ENCODE measurements around the gene PLEKHB2.
"Not testable (repeated sequence)": the region's sequence is repeated elsewhere in the genome, so short reads cannot be mapped to it uniquely, and the experiment has no call there.

Gene PLEKHB2

DNA sequence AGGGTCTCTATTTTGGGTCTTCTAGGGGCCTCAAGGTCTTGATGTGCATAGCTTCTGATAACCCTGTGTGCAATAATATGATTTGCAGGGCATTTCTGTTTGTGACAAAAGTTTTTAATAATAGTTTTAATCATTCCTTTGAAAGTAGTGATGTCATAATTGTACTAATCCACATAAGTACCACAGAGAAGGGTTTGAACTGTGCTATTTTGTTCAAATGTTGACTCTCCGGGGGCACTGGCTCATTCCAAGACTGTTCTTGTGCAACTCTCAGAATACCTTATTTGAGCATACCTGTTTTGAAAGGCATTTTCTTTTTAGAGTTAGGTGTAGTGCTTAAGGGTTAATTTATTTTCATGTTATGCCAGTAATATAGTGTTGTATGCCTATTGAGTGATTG is 41.6 kb downstream of the PLEKHB2 start:
- DNase-seq: no peak

DNA sequence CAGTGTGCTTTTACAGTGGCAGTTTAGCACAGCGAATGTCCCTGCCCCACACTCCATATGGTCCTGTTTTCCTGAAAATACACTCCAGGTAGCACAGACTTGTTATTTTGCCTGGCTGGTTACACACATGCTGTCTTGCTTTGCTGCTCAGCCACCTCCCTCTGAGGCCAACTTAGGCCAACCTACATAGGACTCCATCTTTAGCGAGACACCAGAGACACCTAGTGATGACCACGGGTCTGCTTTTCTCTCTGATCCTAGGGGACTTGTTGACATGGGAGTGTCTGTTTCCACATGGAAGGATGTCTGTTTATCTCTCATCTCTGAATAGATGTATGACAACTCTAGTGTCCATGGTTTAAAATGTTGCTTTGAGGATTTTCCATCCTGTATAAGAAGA is 43.3 kb downstream of the PLEKHB2 start:
- DNase-seq: no peak

DNA sequence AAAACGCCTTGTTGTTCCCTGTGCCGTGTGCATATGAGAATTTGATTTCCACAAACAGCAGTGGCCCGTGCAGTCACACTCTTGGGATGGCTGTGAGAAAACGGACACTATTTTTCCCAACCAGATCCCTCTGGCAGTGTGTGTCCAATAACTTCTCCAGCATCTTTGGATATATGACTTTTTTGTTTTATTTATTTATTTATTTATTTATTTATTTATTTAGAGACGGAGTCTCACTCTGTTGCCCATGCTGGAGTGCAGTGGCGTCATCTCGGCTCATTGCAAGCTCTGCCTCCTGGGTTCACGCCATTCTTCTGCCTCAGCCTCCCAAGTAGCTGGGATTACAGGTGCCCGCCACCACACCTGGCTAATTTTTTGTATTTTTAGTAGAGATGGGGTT is 45.0 kb downstream of the PLEKHB2 start:
- not testable (repeated sequence) for DNase-seq

DNA sequence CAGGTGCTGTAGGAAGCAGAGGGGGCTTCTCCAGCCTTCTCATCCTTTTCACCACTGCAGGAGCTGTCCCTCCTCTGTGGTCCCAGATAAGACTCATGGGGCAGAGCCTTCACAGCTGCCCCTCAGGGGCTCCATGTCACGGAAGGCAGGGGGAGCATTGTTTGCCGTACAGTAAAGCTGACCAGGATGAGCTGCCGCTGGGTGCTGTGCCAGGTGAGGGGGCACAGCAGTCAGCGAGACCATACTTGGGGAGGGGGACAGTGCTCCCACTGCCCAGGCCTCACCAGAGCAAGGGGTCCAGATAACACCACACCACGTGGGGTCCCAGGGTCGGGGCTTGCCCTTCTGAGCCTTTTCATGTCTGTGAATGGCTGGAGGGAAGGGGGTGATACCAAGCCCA is 46.3 kb downstream of the PLEKHB2 start:
- no peak for DNase-seq

DNA sequence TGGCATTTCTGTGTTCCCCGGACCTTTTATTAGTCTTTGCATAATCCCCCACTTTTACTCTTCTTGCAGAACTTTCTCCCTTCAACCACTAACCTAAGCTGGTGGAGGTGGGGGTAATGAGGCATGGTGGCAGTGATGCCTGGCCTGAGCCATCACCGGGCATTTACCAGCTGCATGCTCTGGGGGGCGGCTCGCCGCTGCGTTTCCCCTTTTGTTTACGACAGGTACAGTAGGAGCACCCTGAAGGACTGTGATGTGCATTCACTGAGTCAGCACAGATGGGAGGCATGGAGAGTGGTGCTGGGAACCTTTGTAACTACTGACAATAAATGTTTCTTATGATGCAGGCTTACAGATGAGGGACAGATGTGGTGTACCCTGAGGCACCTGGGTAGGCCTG is 46.9 kb downstream of the PLEKHB2 start:
- DNase-seq: no peak

DNA sequence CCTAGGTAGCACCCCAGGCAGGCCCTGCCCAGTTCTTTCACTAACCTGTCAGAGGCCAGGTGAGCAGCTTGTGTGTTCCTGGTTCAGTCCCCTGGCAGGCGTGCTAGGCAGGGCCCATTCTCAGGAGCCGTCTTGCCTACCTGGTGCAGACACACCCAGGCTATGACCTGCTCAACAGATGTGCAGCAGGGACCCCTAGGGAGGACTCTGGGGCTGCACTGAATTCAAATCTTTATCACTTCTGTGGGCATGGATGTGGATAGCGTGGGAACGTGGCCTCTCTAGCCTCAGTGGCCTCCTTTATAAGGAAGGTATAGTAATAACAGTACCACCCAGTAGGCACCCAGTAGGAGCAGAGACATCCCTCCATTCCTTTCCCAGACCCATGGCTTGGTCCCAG is 48.4 kb downstream of the PLEKHB2 start:
- DNase-seq: no peak

DNA sequence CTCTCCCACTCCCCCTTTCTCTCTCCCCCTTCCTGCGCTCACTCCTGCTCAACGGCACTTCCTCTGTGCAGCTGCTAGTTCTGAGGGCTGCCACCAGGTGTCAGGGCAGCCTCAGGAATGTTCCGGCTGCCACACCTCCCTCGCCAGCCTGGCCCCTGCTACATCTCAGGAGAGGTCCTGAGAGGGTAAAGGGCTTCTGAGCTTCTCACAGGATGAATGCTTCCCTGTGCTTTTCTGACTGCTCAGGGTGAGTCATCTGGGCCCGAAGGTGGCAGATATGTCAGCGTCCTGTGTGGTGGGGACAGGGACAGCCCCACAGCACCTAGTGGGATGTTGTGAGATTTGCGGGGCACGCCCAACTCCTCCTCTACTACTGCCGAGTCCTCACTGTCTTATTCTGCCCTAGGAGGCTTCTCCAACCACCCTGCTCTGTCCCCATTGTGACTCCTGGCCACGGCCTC is 49.0 kb downstream of the PLEKHB2 start:
- DNase-seq: peak; percentile 84

DNA sequence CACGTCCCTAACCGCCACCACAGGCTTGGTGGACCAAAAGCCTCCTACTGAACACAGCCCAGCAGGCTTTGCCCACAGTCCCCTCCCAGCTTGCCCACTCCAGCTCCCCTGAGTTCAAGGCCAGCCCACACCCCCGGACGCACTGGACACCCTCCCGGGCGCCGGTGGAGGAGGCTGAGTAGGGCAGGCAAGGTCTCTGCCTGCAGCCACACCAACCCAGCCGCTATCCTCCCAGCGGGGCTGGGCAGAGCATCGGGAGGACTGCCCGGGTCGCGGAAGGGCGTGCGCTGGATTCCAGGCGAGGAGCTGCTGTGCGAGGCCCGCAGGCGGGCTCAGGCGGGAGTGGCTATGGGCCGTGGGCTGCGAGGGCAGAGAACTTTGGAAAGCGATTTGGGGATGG is 49.5 kb downstream of the PLEKHB2 start:
- DNase-seq: no peak

DNA sequence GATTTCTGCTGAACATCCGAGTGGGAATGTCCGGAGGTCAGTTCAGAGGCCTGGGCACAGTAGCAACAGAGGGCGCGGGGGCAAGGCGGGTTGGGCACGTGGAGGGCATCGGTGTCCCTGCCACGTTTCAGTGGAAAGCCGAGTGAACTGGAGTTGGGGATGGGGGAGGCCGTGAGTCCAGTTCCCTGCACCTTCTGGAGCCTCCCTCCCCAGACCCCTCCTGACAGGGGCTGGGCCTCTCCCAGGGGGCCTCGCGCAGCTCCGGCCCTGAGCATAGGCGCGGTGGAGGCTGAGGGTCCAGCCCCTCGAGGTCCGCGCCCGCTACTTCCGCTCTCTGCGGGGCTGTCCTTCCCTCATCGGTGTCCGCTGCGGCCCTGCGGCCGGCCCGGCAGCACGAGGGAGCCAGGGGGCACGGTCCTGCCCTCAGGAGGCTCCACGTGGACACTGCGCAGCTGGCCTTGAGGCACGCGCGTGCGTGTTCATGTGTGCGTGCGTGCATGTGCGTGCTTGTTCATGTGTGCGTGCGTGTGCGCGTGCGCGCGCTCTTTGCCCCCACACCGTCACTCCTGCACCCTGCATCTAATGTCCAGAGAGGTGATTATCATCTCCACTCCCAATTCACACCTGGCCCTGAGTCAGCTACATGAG is 50.2 kb downstream of the PLEKHB2 start:
- DNase-seq: no peak

DNA sequence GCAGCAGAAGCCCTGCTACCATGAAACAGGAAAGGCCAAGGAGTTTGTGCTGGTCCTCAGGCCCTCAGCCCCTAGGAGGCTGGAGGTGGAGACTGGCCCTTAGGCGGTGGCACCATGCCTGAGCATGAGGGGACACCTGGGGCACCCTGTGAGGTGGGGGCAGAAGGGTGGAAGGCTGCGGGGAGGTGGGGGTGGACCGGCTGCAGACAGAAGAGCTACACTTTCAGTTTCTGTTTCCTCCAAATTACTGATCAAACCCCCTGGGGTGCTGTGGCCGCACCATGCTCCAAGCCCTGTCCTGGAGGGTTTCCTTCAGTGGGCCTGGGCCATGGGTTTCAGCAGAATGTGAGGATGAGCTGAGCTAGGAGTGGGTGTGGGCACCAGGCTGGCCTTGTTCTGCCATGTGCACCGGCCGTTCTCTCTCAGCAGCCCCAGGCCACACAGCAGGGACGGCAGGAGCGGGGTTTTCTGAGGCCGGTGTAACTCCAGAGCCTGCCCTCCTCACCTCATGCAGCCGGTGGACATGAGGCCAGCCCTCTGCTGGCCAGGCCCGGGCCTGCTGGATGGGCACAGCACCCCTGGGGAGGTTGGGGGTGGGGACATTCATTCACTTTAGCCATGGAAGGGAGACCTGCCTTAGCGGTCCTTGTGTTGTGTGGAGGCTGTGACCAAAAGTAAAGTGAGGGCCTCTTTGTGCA is 51.5 kb downstream of the PLEKHB2 start:
- DNase-seq: no peak

DNA sequence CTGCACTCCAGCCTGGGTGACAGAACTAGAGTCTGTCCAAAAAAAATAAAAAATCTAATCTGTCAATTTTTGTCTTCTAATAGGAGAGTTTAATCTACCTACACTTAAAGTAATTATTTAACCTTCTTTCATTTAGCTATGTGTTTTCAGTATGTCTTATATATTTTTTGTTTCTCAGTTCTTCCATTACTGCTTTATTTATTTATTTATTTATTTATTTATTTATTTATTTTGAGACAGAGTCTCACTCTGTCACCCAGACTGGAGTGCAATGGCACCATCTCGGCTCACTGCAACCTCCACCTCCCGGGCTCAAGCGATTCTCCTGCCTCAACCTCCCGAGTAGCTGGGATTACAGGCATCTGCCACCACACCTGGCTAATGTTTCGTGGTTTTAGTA is 60.4 kb downstream of the PLEKHB2 start:
- not testable (repeated sequence) for DNase-seq

DNA sequence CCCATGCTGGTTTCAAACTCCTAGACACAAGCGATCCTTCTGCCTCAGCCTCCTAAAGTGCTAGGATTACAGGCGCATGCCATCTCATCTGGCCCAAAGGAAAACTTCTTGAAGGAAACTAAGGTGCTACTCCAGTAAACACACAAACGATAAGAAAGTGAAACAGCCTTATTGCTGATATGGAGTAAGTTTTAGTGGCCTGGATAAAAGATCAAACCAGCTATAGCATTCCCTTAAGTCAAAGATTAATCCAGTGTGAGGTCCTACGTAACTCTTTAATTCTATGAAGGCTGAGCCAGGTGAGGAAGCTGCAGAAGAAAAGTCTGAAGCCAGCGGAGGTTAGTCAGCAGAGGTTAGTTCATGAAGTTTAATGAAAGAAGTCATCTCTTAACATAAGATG is 63.4 kb downstream of the PLEKHB2 start:
- no peak for DNase-seq

DNA sequence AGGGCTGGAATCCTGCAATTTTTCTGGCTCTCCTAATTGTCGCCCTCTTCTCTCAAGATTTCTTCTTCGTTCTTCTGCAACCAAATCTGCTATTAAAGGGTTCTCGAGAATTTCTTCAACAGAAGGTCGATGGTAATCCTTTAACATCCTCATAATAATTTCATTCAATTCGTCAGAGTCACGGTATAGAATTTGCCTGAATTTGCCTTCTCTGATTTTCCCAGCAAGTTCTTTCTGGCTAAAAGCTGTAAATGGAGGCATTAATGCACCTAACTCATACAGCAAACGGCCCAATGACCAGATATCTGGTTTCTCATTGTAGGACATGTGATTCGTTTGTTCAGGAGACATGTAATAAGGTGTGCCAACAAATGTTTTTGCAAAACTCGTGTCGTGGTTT is 72.9 kb downstream of the PLEKHB2 start:
- not testable (repeated sequence) for DNase-seq

DNA sequence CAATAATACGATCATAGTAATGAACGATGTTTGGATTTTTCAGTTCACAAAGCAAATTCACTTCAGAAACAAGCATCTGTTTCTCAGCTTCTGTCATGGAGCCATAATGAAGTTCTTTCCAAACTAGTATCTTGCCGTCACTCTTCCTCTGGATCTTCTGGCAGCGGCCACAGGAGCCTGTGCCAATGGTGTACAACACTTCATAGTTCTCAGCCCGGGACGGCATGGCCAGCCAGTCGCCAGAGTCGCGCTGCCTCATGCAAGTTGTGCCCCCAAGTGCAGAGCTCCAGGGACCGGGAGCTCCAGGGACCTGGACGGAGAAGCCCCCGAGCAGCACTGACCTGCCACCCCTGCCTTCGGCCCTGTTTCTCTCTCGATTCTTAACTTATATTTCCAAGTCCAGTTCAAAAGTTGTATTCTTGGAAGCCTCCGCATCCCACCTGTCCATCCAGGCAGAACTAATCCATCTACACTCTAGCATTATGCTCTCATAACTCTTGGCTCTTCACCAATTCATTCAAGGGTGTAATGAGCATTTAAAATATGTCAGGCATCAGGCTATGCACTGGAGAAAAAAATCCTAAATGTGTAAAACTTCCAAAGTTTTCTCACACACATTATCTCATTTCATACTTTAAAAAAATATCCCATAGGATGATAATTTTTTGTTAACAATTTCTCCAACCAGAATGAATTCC is 73.7 kb downstream of the PLEKHB2 start:
- not testable (repeated sequence) for DNase-seq

DNA sequence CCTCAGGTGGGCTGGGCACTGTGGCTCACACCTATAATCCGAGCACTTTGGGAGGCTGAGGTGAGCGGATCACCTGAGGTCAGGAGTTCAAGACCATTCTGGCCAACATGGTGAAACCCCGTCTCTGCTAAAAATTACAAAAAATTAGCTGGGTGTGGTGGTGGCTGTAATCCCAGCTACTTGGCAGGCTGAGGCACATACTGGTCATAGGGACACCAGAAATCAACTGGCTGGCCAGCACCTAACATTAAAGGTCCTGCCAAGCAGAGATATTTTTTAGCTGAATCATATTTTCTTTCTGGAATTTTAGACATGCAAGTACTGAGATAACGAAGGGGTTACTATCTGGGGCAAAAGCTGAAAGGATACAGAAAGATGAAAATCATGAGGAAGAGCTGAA is 76.3 kb downstream of the PLEKHB2 start:
- not testable (repeated sequence) for DNase-seq

DNA sequence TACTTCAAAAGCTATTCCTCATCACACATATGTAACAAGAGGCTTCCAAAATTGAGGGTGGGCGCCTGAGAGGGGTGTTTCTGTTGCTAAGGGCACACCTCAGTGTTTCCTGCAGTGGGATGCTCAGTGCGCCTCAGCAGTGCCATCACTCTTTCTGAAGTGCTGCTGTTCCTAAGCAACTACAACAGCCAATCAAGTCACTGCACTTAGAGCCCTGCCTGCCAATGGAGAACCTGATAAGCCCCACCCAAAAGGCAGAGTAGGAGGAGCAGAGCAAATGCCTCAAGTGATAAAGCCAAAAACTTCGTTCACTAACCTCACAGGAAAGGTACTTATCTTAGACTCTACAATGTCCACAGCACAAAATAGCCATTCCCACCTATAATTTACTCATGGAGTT is 88.3 kb downstream of the PLEKHB2 start:
- not testable (repeated sequence) for DNase-seq

DNA sequence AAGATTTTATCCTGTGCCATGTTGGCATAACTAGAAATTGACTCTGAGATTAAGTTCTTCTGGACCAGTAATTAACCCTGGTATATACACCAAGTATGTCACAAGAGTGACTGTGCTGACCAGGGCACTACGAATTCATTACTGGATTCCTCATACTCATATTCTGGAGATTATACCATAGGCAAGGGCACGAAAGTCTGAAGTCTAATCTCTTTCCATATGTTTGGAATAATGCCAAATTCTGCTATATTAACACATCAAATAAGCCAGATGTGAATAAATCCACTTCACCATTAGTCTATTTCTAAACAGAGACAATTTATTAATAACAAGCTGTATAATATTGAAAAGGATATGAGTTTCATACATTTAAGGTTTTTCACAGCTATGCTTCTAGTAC is 91.0 kb downstream of the PLEKHB2 start:
- DNase-seq: not testable (repeated sequence)
